ENCODE measurements around the gene ACAN.

DNA sequence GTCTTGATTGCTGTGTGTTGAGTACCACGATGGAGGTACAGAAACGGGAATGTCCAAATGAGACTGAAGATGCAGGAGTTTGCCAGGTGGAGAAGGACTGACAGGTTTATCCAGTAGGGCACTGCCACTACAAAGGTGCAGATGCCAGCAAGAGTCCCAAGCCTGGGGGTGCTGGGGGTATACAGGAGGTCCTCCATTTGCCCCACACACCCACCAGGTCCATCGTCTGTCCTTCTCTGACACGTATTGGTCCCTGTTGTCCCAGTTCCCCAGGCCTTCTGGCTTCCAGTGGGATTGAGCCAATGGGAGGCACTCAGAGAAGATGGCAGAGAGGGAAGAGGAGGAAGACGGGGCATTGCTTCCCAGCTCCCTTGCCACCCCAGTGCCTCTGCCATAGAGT is 85.5 kb downstream of the ACAN start:
- TF ChIP-seq, protein P1, sequence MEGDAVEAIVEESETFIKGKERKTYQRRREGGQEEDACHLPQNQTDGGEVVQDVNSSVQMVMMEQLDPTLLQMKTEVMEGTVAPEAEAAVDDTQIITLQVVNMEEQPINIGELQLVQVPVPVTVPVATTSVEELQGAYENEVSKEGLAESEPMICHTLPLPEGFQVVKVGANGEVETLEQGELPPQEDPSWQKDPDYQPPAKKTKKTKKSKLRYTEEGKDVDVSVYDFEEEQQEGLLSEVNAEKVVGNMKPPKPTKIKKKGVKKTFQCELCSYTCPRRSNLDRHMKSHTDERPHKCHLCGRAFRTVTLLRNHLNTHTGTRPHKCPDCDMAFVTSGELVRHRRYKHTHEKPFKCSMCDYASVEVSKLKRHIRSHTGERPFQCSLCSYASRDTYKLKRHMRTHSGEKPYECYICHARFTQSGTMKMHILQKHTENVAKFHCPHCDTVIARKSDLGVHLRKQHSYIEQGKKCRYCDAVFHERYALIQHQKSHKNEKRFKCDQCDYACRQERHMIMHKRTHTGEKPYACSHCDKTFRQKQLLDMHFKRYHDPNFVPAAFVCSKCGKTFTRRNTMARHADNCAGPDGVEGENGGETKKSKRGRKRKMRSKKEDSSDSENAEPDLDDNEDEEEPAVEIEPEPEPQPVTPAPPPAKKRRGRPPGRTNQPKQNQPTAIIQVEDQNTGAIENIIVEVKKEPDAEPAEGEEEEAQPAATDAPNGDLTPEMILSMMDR (IDR thresholded peaks at IDR 0.05), result no peak
- no peak for TF ChIP-seq POLR2A (IDR thresholded peaks at IDR 0.05)
- TF ChIP-seq EP300 (IDR thresholded peaks at IDR 0.05), result no peak

Data from tibial nerve (tissue), 4 donors.